Activated B cell treated with CpG ODN at 0.5 μM for 24 hours (primary cell): Measurements from ENCODE around the gene KIRREL3. TPM values are rescaled to one million over a fixed set of nuclear protein-coding genes. Genes with fewer than 3 reads are reported as not detected.
"Not testable (repeated sequence)": the region's sequence is repeated elsewhere in the genome, so short reads cannot be mapped to it uniquely, and the experiment has no call there.

Source experiments
- ATAC-seq: fragments of 200-7000 bp; cut with Tn5 transposase; one replicate; pipeline ENCODE4 v1.10.0; 2021; ENCODE audit warnings: low read depth, mild to moderate bottlenecking, moderate library complexity
- CTCF ChIA-PET: fragments of 350-600 bp; sonication (Branson Sonifier 250); formaldehyde crosslinking; loops from one replicate; lab custom pipeline; 2021; ENCODE audit warnings: antibody characterized with exemption; lab: Charles Lee
- POLR2A ChIA-PET: fragments of 350-600 bp; sonication (Branson Sonifier 250); formaldehyde crosslinking; loops from one replicate; lab custom pipeline; 2021; ENCODE audit warnings: antibody characterized with exemption; lab: Charles Lee
- DNase-seq: peaks from one replicate; pipeline ENCODE4 v3.0.0; 2022
- H3K27ac Mint-ChIP-seq: one replicate; pipeline ENCODE4 v1.8.0; 2020; ENCODE audit warnings: mixed read lengths
- H3K27me3 Mint-ChIP-seq: one replicate; pipeline ENCODE4 v1.8.0; 2021; ENCODE audit warnings: mixed read lengths
- H3K36me3 Mint-ChIP-seq: one replicate; pipeline ENCODE4 v1.8.0; 2021; ENCODE audit warnings: low read depth, mixed read lengths
- H3K4me1 Mint-ChIP-seq: one replicate; pipeline ENCODE4 v1.8.0; 2021; ENCODE audit warnings: mixed read lengths
- H3K4me3 Mint-ChIP-seq: one replicate; pipeline ENCODE4 v1.8.0; 2020; ENCODE audit warnings: mild to moderate bottlenecking, mixed read lengths
- H3K9me3 Mint-ChIP-seq: one replicate; pipeline ENCODE4 v1.8.0; 2020; ENCODE audit warnings: mixed read lengths
- intact Hi-C: fragments of 100-400 bp; cut with micrococcal nuclease; formaldehyde crosslinking; loops from one replicate; pipeline ENCODE4 v1.15.1; 2024
- total RNA-seq: library from RNA; stranded (reverse); gene quantifications from 2 replicates; pipeline ENCODE4 v1.2.3, GENCODE V29; 2022
- TF ChIP-seq, protein P1 (sequence below): fragments of 200-600 bp; IDR thresholded peaks from one replicate; pipeline ENCODE4 v1.8.0; 2022; ENCODE audit warnings: antibody characterized with exemption, mild to moderate bottlenecking

The KIRREL3 gene
- total RNA-seq, 1 donor from 2014 or later, result not detected

DNA sequence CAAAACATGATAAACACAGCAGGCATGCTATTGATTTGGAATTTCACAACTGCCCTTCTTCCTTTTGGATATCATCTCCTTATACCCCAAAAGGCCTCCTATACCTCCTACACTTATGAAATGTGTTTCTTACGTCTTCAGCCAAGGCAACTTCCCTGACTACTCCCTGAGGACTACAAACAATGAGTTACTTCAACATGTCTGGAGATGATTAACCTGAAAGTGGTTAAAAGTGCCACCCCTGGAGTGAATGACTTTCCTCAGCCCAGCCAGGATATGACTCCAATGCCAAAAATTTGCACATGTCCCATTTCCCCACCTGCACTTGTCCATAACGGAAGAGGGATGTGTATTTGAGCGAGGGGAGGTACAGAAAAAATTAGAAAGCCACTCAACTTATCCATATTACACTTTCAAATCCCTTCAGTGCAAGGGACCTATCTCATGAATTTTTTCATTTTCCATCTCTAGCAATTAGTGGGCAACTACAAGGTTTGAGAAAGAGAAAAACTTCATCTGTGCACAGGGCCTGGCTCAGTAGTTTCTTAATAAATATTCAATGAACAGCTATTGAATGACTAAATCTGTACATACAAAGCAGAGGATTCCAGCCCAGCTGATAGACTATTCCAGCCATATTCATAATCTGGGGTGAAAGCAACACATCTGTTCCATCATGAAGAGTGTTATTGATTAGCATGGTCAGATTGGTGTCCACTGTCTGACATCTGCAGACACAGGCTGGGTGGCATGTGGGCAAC, 36.8 kb downstream of the KIRREL3 start:
- no peak for ATAC-seq
- POLR2A ChIA-PET, result no interaction called here
- intact Hi-C loops, result no loop called here
- Mint-ChIP-seq H3K4me3 (no peak overlapping the region), H3K9me3 (no peaks in the 10 kb centered on the region), H3K27me3 (peaks cover 4% of the 10 kb centered on the region), H3K27ac (no peak overlapping the region), H3K4me1 (no peaks in the 10 kb centered on the region), H3K36me3 (no peaks in the 10 kb centered on the region)
- DNase-seq, result no peak
- CTCF ChIA-PET, result no interaction called here
- TF ChIP-seq, protein P1, sequence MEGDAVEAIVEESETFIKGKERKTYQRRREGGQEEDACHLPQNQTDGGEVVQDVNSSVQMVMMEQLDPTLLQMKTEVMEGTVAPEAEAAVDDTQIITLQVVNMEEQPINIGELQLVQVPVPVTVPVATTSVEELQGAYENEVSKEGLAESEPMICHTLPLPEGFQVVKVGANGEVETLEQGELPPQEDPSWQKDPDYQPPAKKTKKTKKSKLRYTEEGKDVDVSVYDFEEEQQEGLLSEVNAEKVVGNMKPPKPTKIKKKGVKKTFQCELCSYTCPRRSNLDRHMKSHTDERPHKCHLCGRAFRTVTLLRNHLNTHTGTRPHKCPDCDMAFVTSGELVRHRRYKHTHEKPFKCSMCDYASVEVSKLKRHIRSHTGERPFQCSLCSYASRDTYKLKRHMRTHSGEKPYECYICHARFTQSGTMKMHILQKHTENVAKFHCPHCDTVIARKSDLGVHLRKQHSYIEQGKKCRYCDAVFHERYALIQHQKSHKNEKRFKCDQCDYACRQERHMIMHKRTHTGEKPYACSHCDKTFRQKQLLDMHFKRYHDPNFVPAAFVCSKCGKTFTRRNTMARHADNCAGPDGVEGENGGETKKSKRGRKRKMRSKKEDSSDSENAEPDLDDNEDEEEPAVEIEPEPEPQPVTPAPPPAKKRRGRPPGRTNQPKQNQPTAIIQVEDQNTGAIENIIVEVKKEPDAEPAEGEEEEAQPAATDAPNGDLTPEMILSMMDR, result no peak

DNA sequence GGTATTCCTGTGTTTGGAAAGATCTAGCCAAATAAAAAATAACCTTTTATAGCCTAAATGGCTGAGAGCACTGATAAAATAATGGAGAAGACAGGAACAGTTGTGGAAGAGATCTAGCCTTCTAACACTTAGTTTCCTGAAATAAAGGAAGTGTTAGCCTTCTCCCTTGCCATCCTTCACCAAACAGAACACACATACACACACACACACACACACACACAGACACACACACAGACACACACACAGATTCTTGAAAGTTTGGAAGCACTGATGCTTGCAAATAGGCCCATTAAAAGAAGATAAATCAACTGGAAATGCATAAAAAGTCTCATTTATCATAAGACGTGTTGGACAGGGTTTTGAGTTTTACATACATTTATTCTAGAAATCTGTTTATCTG, 37.5 kb downstream of the KIRREL3 start:
- Mint-ChIP-seq H3K36me3 (no peaks in the 10 kb centered on the region), H3K9me3 (no peaks in the 10 kb centered on the region), H3K27ac (no peak overlapping the region), H3K4me1 (no peaks in the 10 kb centered on the region), H3K4me3 (no peak overlapping the region), H3K27me3 (peaks cover 4% of the 10 kb centered on the region)
- ATAC-seq (no peak), DNase-seq (no peak)
- ChIA-PET POLR2A (no interaction called here), CTCF (no interaction called here)
- intact Hi-C loops, result no loop called here
- TF ChIP-seq, protein P1, result no peak

DNA sequence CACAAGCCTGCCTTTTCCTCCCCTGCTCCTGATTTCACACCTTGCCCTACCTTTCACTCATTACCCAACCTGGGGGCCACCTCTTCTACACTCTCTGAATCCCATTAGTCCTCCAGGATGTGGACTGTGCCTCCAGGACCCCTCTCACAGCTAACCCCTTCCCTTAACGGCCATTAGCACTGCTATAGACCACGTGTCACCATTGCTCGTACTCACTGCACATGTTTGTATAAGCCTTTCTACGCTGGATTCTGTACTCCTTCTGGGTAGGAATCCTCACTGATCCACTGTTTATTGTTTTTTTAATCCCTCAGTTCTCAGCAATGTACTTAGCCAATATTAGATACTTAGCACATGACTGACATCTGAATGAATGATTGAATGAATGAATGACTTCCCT, 40.9 kb downstream of the KIRREL3 start:
- DNase-seq (no peak), ATAC-seq (no peak)
- ChIA-PET CTCF (no interaction called here), POLR2A (no interaction called here)
- Mint-ChIP-seq H3K27ac (no peak overlapping the region), H3K36me3 (no peaks in the 10 kb centered on the region), H3K4me3 (no peak overlapping the region), H3K27me3 (peaks cover 1% of the 10 kb centered on the region), H3K4me1 (no peaks in the 10 kb centered on the region), H3K9me3 (no peaks in the 10 kb centered on the region)
- intact Hi-C loops, result no loop called here
- TF ChIP-seq, protein P1, result no peak

DNA sequence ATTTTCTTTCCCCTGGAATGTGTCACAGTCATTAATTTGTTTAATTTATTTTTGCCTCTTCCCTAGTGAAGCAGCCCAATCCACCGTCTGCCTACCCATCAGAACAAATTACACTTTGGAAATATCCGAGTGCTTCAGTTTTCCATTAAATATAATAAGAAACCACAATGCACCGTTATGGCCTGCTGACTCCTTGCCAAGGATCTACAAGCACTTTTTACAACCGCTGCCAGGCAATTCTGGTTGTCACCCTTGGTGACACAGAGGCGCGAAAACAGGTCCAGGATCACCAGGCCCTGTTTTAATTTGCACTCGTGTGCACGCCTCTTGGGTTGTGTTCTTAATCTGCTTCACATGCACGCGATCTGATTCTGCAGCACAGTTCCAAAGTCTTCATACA, 43.9 kb downstream of the KIRREL3 start:
- ChIA-PET POLR2A (no interaction called here), CTCF (no interaction called here)
- Mint-ChIP-seq H3K36me3 (no peaks in the 10 kb centered on the region), H3K27me3 (peaks cover 1% of the 10 kb centered on the region), H3K4me1 (no peaks in the 10 kb centered on the region), H3K9me3 (no peaks in the 10 kb centered on the region), H3K4me3 (no peak overlapping the region), H3K27ac (no peak overlapping the region)
- TF ChIP-seq, protein P1, result no peak
- no peak for DNase-seq
- no peak for ATAC-seq
- intact Hi-C loops, result no loop called here

DNA sequence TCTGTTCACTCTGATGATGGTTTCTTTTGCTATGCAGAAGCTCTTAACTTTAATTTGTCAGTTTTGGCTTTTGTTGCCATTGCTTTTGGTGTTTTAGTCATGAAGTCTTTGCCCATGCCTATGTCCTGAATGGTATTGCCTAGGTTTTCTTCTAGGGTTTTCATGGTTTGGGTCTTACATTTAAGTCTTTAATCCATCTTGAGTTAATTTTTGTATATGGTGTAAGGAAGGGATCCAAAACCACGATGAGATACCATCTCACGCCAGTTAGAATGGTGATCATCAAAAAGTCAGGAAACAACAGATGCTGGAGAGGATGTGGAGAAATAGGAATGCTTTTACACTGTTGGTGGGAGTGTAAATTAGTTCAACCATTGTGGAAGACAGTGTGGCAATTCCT, 48.0 kb downstream of the KIRREL3 start:
- intact Hi-C loops, H3K27ac Mint-ChIP-seq, H3K9me3 Mint-ChIP-seq, H3K4me1 Mint-ChIP-seq, POLR2A ChIA-PET, CTCF ChIA-PET, H3K27me3 Mint-ChIP-seq, H3K36me3 Mint-ChIP-seq, DNase-seq, H3K4me3 Mint-ChIP-seq, ATAC-seq: not testable (repeated sequence)

DNA sequence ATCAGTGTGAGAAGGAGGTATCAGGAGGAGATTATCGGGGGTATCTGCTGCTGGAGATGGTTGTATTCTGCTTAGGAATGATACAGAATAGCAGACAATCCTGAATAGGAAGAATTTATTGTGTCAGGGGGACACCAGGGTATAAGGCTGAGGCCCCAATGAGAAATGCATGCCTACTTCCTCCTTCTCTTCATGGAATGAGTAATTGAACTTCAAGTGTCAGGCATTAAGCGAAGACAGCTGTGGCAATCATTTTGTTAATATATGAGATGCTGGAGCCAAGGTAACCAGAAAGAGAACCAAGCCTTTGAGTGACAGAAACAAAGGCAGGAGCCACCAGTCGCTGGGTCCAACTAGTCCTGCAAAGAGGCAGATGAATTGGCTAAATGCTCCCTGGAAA, 49.1 kb downstream of the KIRREL3 start:
- Mint-ChIP-seq H3K27ac (no peak overlapping the region), H3K36me3 (no peaks in the 10 kb centered on the region), H3K4me1 (no peaks in the 10 kb centered on the region), H3K27me3 (peaks cover 1% of the 10 kb centered on the region), H3K9me3 (no peaks in the 10 kb centered on the region), H3K4me3 (no peak overlapping the region)
- TF ChIP-seq, protein P1, result no peak
- ATAC-seq, result no peak
- CTCF ChIA-PET, result no interaction called here
- POLR2A ChIA-PET, result no interaction called here
- DNase-seq, result no peak
- intact Hi-C loops, result no loop called here
